Pancreas (tissue), 10 donors: ENCODE measurements around the gene CD300LB. TPM values are rescaled to one million over a fixed set of nuclear protein-coding genes. Genes with fewer than 3 reads are reported as not detected.

Experiments
- ATAC-seq, 4 donors: fragments of 200-7000 bp; cut with Tn5 transposase; one replicate each; pipeline versions ENCODE4 v1.8.0 to v1.9.1; 2020; ENCODE audit warnings: mild to moderate bottlenecking in 4 of 4, moderate library complexity in 4 of 4
- DNase-seq, 6 donors: peaks; one replicate each; pipeline ENCODE4 v3.0.0-alpha.2; 2020
- FAIRE-seq: peaks from 2 replicates; lab custom pipeline; 2012; peaks lifted over from hg19 to GRCh38; lab: Jason Lieb, UNC
- H3K27ac ChIP-seq, 4 donors: fragments of 200-600 bp; sonication (generic); 1 replicate in 3 of 4; 2 replicates in 1 of 4; pipeline versions ENCODE4 v1.5.0 to v1.8.0; 2020
- H3K27me3 ChIP-seq, 4 donors: fragments of 200-600 bp; one replicate each; pipeline ENCODE4 v1.8.0; 2021
- H3K36me3 ChIP-seq, 3 donors: fragments of 200-600 bp; sonication (generic) in 1 of 3; one replicate each; pipeline versions ENCODE4 v1.5.0 to v1.8.0; 2020 to 2021
- H3K4me1 ChIP-seq, 3 donors: fragments of 200-600 bp; one replicate each; pipeline ENCODE4 v1.8.0; 2021
- H3K4me3 ChIP-seq, 4 donors: fragments of 200-600 bp; sonication (generic) in 2 of 4; one replicate each; pipeline versions ENCODE4 v1.5.0 to v1.8.0; 2020 to 2021
- H3K9me3 ChIP-seq, 4 donors: fragments of 200-600 bp; one replicate each; pipeline ENCODE4 v1.8.0; 2021
- CTCF ChIP-seq, 4 donors: fragments of 200-600 bp; sonication (generic) in 3 of 4; IDR thresholded peaks; one replicate each; pipeline versions ENCODE4 v1.5.0 to v1.8.0; 2021; ENCODE audit warnings: antibody characterized with exemption in 4 of 4
- WGBS, 2 donors: extraction: QIAGEN DNeasy Blood & Tissue Kit; methylation state at CpG; one replicate each; pipeline ENCODE4 v1.1.7; 2013; 5-methylcytosine and 5-hydroxymethylcytosine counted together
- intact Hi-C, 3 donors: fragments of 100-400 bp; cut with DNase I; formaldehyde crosslinking; loops; one replicate each; pipeline versions ENCODE4 v1.11.1 to v1.14.2; 2022
- polyA plus RNA-seq, 2 donors: library from polyadenylated mRNA; stranded (reverse); fragments of 200-250 nt; gene quantifications; one replicate each; pipeline ENCODE4 v1.2.3, GENCODE V29; 2013
- total RNA-seq, 6 donors: library from RNA; stranded (reverse); fragmentation: NEBNext Ultra II Directional in 4 of 6; extraction: Animal tissue kit (Norgen Biotek cat#: 25700) in 4 of 6; gene quantifications; one replicate each; pipeline versions ENCODE4 v1.2.1 to v1.2.4, GENCODE V29; 2021 to 2023
- donor health status: healthy with polysubstance abuse.
- donor health status: DM: no; HTN: no; CAD: no; lungs with moderate emphysema.
- donor health status: DM: no; HTN: no; CAD: no.
- donor health status: control.
- donor health status: control.
- donor health status: Bipolar disorder and iron deficiency.
- donor health status: DM: yes; HTN: yes; CAD: no.
- donor health status: DM: no; HTN: no; CAD: no.
- donor health status: DM: no; HTN: no; CAD: no.
- donor health status: DM: yes; HTN: yes; CAD: no.

CD300LB gene
- total and polyA plus RNA-seq, 8 donors, result 0.08 to 0.52 (median 0.14) TPM; not detected in 3

- no peaks in the 10 kb centered on the region for H3K4me1 ChIP-seq
- DNase-seq, result no peak
- H3K36me3 ChIP-seq, result no peaks in the 10 kb centered on the region
- H3K9me3 ChIP-seq, result no peaks in the 10 kb centered on the region
- intact Hi-C loops, result no loop called here
- no peak for TF ChIP-seq CTCF (IDR thresholded peaks at IDR 0.05)
- FAIRE-seq, result no peak
- 57 to 75% methylated on average over 11 of the region's 11 CpGs for WGBS, 2 donors
- no peaks in the 10 kb centered on the region for H3K27me3 ChIP-seq
- H3K4me3 ChIP-seq, result no peak overlapping the region
- no peak for ATAC-seq
- no peak overlapping the region for H3K27ac ChIP-seq
Measured at GRCh38 chr17:74524653-74525464, 6.4 kb downstream of the CD300LB start.

GRCh38 chr17:74523308-74523707, 8.0 kb downstream of the CD300LB start:
- H3K27ac ChIP-seq, result no peak overlapping the region
- no peaks in the 10 kb centered on the region for H3K36me3 ChIP-seq
- H3K4me3 ChIP-seq, result no peak overlapping the region
- H3K9me3 ChIP-seq, result no peaks in the 10 kb centered on the region
- no peaks in the 10 kb centered on the region for H3K4me1 ChIP-seq
- intact Hi-C loops, result no loop called here
- no peak for ATAC-seq
- DNase-seq, result no peak
- no peak for FAIRE-seq
- no peaks in the 10 kb centered on the region for H3K27me3 ChIP-seq
- 76 to 85% methylated on average over 3 of the region's 3 CpGs for WGBS, 2 donors
- no peak for TF ChIP-seq CTCF (IDR thresholded peaks at IDR 0.05)

GRCh38 chr17:74522381-74523105, 8.7 kb downstream of the CD300LB start:
- WGBS, 2 donors, result 65 to 77% methylated on average over 10 of the region's 10 CpGs
- FAIRE-seq (no peak), ATAC-seq (no peak), DNase-seq (no peak)
- H3K4me1 ChIP-seq, result no peaks in the 10 kb centered on the region
- intact Hi-C loops, result no loop called here
- TF ChIP-seq CTCF (IDR thresholded peaks at IDR 0.05), result no peak
- no peaks in the 10 kb centered on the region for H3K36me3 ChIP-seq
- H3K4me3 ChIP-seq, result no peak overlapping the region
- H3K27me3 ChIP-seq, result no peaks in the 10 kb centered on the region
- no peak overlapping the region for H3K27ac ChIP-seq
- no peaks in the 10 kb centered on the region for H3K9me3 ChIP-seq

GRCh38 chr17:74521701-74522201, 9.5 kb downstream of the CD300LB start:
- no peak for TF ChIP-seq CTCF (IDR thresholded peaks at IDR 0.05)
- 65 to 80% methylated on average over 9 of the region's 9 CpGs for WGBS, 2 donors
- Histone ChIP-seq H3K27me3 (no peaks in the 10 kb centered on the region), H3K36me3 (no peaks in the 10 kb centered on the region), H3K4me3 (no peak overlapping the region), H3K27ac (peak overlapping the region in 2 of 4 donors; percentile 50 to 63), H3K4me1 (no peaks in the 10 kb centered on the region), H3K9me3 (no peaks in the 10 kb centered on the region)
- no peak for DNase-seq
- no peak for FAIRE-seq
- peak in 2 of 4 donors; percentile 30 to 52 for ATAC-seq
- intact Hi-C loops, result no loop called here
